SU-DHL-6 (cell line): ENCODE measurements around the gene GFI1B.

ENCODE experiments used
- H2AFZ ChIP-seq: fragments of 200-600 bp; sonication (generic); 2 replicates; pipeline ENCODE4 v1.6.1; 2014; ENCODE audit warnings: low read depth, mild to moderate bottlenecking, moderate library complexity, mixed read lengths, antibody characterized with exemption, low read length; ENCODE audit not compliant: severe bottlenecking
- H3F3A ChIP-seq: fragments of 200-600 bp; shearing (Covaris generic); 2 replicates; pipeline ENCODE4 v1.6.0; 2016; ENCODE audit warnings: antibody characterized with exemption, mild to moderate bottlenecking; ENCODE audit not compliant: insufficient read depth
- H3K27ac ChIP-seq: fragments of 200-600 bp; sonication (generic); 2 replicates; pipeline ENCODE4 v1.5.1; 2016; ENCODE audit warnings: low read depth, mild to moderate bottlenecking, low read length, moderate library complexity, mixed read lengths
- H3K27me3 ChIP-seq: fragments of 200-600 bp; sonication (generic), shearing (Covaris generic); 2 replicates; pipeline ENCODE4 v1.6.0; 2014; ENCODE audit warnings: mild to moderate bottlenecking, low read length
- H3K36me3 ChIP-seq: fragments of 200-600 bp; sonication (generic); 2 replicates; pipeline ENCODE4 v1.6.1; 2014; ENCODE audit warnings: mild to moderate bottlenecking, low read length, mixed read lengths
- H3K4me2 ChIP-seq: fragments of 300-600, 200-600 bp; shearing (Covaris generic), sonication (generic); 2 replicates; pipeline ENCODE4 v1.6.0; 2014; ENCODE audit warnings: low read length, low read depth, mild to moderate bottlenecking; ENCODE audit not compliant: poor library complexity, severe bottlenecking
- H3K4me3 ChIP-seq: fragments of 200-600 bp; sonication (generic); 2 replicates; pipeline ENCODE4 v1.5.1; 2014; ENCODE audit warnings: antibody characterized with exemption, low read length, mild to moderate bottlenecking, mixed read lengths; ENCODE audit not compliant: insufficient read depth, poor library complexity, severe bottlenecking
- H3K79me2 ChIP-seq: fragments of 200-600 bp; sonication (generic); 2 replicates; pipeline ENCODE4 v1.6.1; 2014; ENCODE audit warnings: mild to moderate bottlenecking, low read length, moderate library complexity; ENCODE audit not compliant: insufficient read depth
- H3K9ac ChIP-seq: fragments of 200-600 bp; sonication (generic); 2 replicates; pipeline ENCODE4 v1.7.0; 2014; ENCODE audit warnings: mild to moderate bottlenecking, low read length
- H3K9me2 ChIP-seq: fragments of 200-600 bp; sonication (generic); replicated peaks from 2 replicates; pipeline ENCODE4 v1.6.1; 2014; ENCODE audit warnings: low read length; ENCODE audit not compliant: insufficient read depth
- H3K9me3 ChIP-seq: fragments of 200-600 bp; sonication (generic); 2 replicates; pipeline ENCODE4 v1.6.1; 2014; ENCODE audit warnings: low read length, mixed read lengths; ENCODE audit not compliant: insufficient read depth
- H4K20me1 ChIP-seq: fragments of 200-600 bp; sonication (generic); 2 replicates; pipeline ENCODE4 v1.6.1; 2014; ENCODE audit warnings: low read depth, mild to moderate bottlenecking, antibody characterized with exemption, low read length, moderate library complexity, mixed read lengths
- EZH2phosphoT487 ChIP-seq: fragments of 200-600 bp; sonication (generic), shearing (Covaris generic); conservative IDR thresholded peaks from 2 replicates; pipeline ENCODE4 v1.6.1; 2018; ENCODE audit warnings: mild to moderate bottlenecking, antibody characterized with exemption, low read length, moderate library complexity, mixed read lengths
- TF ChIP-seq, protein P1 (sequence below): fragments of 200-600 bp; sonication (generic); IDR thresholded peaks from one replicate; pipeline ENCODE4 v1.5.1; 2017; ENCODE audit warnings: antibody characterized with exemption, mild to moderate bottlenecking, low read length, moderate library complexity; ENCODE audit not compliant: insufficient read depth, poor library complexity, severe bottlenecking

GFI1B gene

GRCh38 chr9:133029994-133030316, 51.5 kb downstream of the GFI1B start:
- no peaks in the 10 kb centered on the region for H3F3A ChIP-seq
- H3K9me3 ChIP-seq = no peaks in the 10 kb centered on the region
- H3K27me3 ChIP-seq = no peaks in the 10 kb centered on the region
- H3K9me2 ChIP-seq = no peaks in the 10 kb centered on the region
- 0 out of 2 replicates have a peak, but pooled peaks cover 2% of the 10 kb centered on the region for H3K36me3 ChIP-seq
- peak overlapping the region; percentile 98 for H3K9ac ChIP-seq
- TF ChIP-seq, protein P1, sequence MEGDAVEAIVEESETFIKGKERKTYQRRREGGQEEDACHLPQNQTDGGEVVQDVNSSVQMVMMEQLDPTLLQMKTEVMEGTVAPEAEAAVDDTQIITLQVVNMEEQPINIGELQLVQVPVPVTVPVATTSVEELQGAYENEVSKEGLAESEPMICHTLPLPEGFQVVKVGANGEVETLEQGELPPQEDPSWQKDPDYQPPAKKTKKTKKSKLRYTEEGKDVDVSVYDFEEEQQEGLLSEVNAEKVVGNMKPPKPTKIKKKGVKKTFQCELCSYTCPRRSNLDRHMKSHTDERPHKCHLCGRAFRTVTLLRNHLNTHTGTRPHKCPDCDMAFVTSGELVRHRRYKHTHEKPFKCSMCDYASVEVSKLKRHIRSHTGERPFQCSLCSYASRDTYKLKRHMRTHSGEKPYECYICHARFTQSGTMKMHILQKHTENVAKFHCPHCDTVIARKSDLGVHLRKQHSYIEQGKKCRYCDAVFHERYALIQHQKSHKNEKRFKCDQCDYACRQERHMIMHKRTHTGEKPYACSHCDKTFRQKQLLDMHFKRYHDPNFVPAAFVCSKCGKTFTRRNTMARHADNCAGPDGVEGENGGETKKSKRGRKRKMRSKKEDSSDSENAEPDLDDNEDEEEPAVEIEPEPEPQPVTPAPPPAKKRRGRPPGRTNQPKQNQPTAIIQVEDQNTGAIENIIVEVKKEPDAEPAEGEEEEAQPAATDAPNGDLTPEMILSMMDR = no peak
- TF ChIP-seq EZH2phosphoT487 = no peak
- H3K79me2 ChIP-seq = peaks cover 42% of the 10 kb centered on the region
- peak overlapping the region; percentile 68 for H3K4me2 ChIP-seq
- no peaks in the 10 kb centered on the region for H4K20me1 ChIP-seq
- peak overlapping the region; percentile 85 for H3K4me3 ChIP-seq
- H2AFZ ChIP-seq = peak overlapping the region; percentile 79
- H3K27ac ChIP-seq = peak overlapping the region; percentile 53

DNA sequence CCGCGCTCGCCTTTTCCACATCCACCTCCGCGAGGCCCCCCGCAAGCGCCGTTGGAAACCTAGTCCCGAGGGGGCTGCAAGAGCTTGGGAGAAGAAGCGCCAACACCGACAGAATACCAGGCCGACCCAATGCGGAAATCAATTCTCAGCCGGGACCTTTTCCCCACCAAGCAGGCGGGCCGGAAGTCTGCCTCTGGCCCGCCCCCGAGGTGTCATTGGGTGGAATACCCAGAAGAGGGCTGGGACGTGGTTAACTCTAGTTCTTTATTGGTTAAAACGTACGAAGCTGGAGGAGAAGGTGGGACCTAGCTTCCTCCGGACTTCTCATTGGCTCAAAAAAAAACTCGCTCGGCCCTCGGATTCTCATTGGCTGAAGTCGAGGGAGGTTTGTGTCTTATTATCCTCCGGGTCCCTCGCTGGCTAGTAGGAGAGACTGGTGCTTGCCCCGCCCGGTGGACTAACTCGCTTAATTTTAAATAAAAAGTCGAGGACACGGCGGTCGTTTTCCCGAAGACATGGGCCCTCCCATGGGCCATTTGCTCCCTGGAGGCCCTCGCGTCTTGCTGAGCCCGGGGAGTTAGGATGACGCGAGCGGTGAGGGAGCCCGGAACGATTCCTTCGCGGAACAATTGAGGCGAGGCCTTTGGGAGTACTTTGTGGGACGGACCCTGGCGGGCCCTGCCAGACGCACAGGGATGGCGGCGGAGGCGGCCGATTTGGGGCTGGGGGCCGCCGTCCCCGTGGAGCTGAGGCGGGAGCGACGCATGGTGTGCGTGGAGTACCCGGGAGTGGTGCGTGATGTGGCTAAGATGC, 52.0 kb downstream of the GFI1B start, which contains the start of gene GTF3C5:
GTF3C5 (plus strand) TSS at position 681 of the 813 bp plus-strand sequence; CDS start at position 696, 15 bp downstream.
- Histone ChIP-seq H3F3A (no peaks in the 10 kb centered on the region), H3K36me3 (0 out of 2 replicates have a peak, but pooled peaks cover 2% of the 10 kb centered on the region), H3K27me3 (no peaks in the 10 kb centered on the region), H4K20me1 (no peaks in the 10 kb centered on the region), H3K9me3 (no peaks in the 10 kb centered on the region), H2AFZ (peak within 1 kb of the TSS; percentile 96), H3K4me3 (peak within 1 kb of the TSS; percentile 92), H3K79me2 (peaks cover 48% of the 10 kb centered on the region), H3K9me2 (no peaks in the 10 kb centered on the region), H3K9ac (peak within 1 kb of the TSS; percentile 98), H3K4me2 (peak within 1 kb of the TSS; percentile 68), H3K27ac (peak within 1 kb of the TSS; percentile 71)
- no peak for TF ChIP-seq EZH2phosphoT487
- TF ChIP-seq, protein P1 = no peak

DNA sequence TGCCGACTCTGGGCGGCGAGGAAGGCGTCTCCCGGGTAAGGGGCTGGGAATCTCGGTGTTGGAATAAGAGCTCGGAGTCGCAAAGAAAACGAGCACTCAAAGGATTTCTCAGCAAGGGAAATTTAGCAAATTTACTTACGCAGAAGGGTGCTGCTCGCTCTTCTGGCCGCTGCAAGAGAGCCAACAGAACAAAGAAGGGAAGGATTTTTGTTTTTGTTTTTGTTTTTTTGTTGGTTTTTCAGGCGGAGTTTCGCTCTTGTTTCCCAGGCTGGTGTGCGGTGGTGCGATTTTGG, 52.6 kb downstream of the GFI1B start:
- Histone ChIP-seq H3K36me3 (0 out of 2 replicates have a peak, but pooled peaks cover 2% of the 10 kb centered on the region), H3K27ac (peak overlapping the region; percentile 71), H3K9me3 (no peaks in the 10 kb centered on the region), H3K27me3 (no peaks in the 10 kb centered on the region), H2AFZ (peak overlapping the region; percentile 96), H3F3A (no peaks in the 10 kb centered on the region), H3K9ac (peak overlapping the region; percentile 98), H4K20me1 (0 out of 2 replicates have a peak, but pooled peaks cover 3% of the 10 kb centered on the region), H3K4me2 (peak overlapping the region; percentile 61), H3K79me2 (peaks cover 53% of the 10 kb centered on the region), H3K4me3 (peak overlapping the region; percentile 92), H3K9me2 (no peaks in the 10 kb centered on the region)
- no peak for TF ChIP-seq EZH2phosphoT487
- TF ChIP-seq, protein P1 = no peak
